ENCODE measurements around the gene RAPGEF4. TPM values are rescaled to one million over a fixed set of nuclear protein-coding genes. Genes with fewer than 3 reads are reported as not detected.

Gene RAPGEF4
- total RNA-seq, 1 experiment from 2014 or later: 1.4 TPM

GRCh38 chr2:172725284-172725683, 10.4 kb upstream of the RAPGEF4 start:
- WGBS (ENCODE audit: extremely low coverage, insufficient read length, low lambda C conversion rate): no CpG with 5 or more reads among the region's 2 CpGs
- Histone ChIP-seq H2BK12ac (ENCODE audit: insufficient read length, low read depth, low read length) (no peak overlapping the region), H3T11ph (ENCODE audit: low read length) (no peak overlapping the region), H3K4me1 (ENCODE audit: insufficient read depth, low read length) (no peaks in the 10 kb centered on the region; the same call in 1 of the 2 replicates), H3K9ac (ENCODE audit: extremely low read depth, insufficient read length, low read length) (no peak overlapping the region), H4K5ac (ENCODE audit: insufficient read length, low read depth, low read length) (no peak overlapping the region), H4K91ac (ENCODE audit: insufficient read length, low read depth, low read length) (no peak overlapping the region), H2BK5ac (ENCODE audit: insufficient read length, low read length) (no peak overlapping the region), H2BK20ac (ENCODE audit: low read depth, low read length, poor library complexity, severe bottlenecking) (no peak overlapping the region), H3K79me2 (ENCODE audit: insufficient read depth, low read length) (no peaks in the 10 kb centered on the region), H3K27ac (ENCODE audit: insufficient read length, low read depth, low read length) (no peak overlapping the region), H2BK15ac (ENCODE audit: low read depth, low read length) (no peak overlapping the region), H4K20me1 (ENCODE audit: control insufficient read depth, insufficient read depth, insufficient read length) (no peaks in the 10 kb centered on the region), H2AK5ac (ENCODE audit: insufficient read length, low read length) (no peak overlapping the region), H3K14ac (ENCODE audit: insufficient read depth, low read length) (no peak overlapping the region), H3K23me2 (ENCODE audit: insufficient read length, low read depth, low read length, poor library complexity, severe bottlenecking) (no peaks in the 10 kb centered on the region), H3K4me2 (ENCODE audit: insufficient read depth, insufficient read length, low read length) (no peak overlapping the region), H3K18ac (ENCODE audit: insufficient read length, low read depth, low read length) (no peak overlapping the region), H3K4ac (ENCODE audit: low read depth, low read length) (no peak overlapping the region), H3K79me1 (ENCODE audit: insufficient read depth, low read depth, low read length, poor library complexity, severe bottlenecking) (no peaks in the 10 kb centered on the region), H3K9me3 (ENCODE audit: control insufficient read depth, low read depth, low read length) (no peaks in the 10 kb centered on the region), H3K56ac (ENCODE audit: insufficient read length, low read depth, low read length) (no peak overlapping the region), H3K27me3 (ENCODE audit: insufficient read depth, low read length) (no peaks in the 10 kb centered on the region), H2BK120ac (ENCODE audit: low read depth, low read length, poor library complexity, severe bottlenecking) (no peak overlapping the region), H2AFZ (ENCODE audit: low read length) (no peak overlapping the region), H3K23ac (ENCODE audit: insufficient read length, low read depth, low read length) (no peak overlapping the region), H4K8ac (replicated peaks; ENCODE audit: insufficient read length, low read depth, low read length) (no peak overlapping the region)
- no peak for DNase-seq
- H3K27ac Mint-ChIP-seq: no peak overlapping the region
- no peak for TF ChIP-seq CTCF (conservative IDR thresholded peaks at IDR 0.05)
- H3K4me1 Mint-ChIP-seq: peaks cover 16 to 24% of the 10 kb centered on the region in 2 experiments
- H3K9me3 Mint-ChIP-seq: no peaks in the 10 kb centered on the region
- H3K4me3 Mint-ChIP-seq: no peak overlapping the region
- no peaks in the 10 kb centered on the region for H3K27me3 Mint-ChIP-seq (ENCODE audit: low read depth)
- no peaks in the 10 kb centered on the region for H3K36me3 Mint-ChIP-seq (ENCODE audit: insufficient read depth in 1 of 3, low read depth in 3 of 3)
